ENCODE data around the gene BHLHA9.
"Not testable (repeated sequence)": the region's sequence is repeated elsewhere in the genome, so short reads cannot be mapped to it uniquely, and the experiment has no call there.

The BHLHA9 gene

DNA sequence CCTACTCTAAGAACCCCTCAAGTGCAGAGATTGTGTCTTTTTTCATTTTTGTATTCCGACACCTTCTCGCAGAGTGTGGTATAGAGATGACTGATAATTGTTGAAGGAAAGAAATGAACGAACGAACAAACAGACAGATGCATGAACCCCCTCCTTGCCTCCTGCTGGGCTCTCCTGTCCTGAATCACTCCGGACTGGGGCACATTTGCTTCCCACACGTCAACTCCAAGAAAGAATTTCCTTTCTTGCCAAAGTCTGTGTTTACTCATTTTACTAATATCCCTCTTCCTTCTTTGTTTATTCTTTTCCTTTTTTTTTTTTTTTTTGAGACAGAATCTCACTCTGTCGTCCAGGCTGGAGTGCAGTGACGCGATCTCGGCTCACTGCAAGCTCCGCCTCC, 37.5 kb upstream of the BHLHA9 start:
- TF ChIP-seq, protein P1, sequence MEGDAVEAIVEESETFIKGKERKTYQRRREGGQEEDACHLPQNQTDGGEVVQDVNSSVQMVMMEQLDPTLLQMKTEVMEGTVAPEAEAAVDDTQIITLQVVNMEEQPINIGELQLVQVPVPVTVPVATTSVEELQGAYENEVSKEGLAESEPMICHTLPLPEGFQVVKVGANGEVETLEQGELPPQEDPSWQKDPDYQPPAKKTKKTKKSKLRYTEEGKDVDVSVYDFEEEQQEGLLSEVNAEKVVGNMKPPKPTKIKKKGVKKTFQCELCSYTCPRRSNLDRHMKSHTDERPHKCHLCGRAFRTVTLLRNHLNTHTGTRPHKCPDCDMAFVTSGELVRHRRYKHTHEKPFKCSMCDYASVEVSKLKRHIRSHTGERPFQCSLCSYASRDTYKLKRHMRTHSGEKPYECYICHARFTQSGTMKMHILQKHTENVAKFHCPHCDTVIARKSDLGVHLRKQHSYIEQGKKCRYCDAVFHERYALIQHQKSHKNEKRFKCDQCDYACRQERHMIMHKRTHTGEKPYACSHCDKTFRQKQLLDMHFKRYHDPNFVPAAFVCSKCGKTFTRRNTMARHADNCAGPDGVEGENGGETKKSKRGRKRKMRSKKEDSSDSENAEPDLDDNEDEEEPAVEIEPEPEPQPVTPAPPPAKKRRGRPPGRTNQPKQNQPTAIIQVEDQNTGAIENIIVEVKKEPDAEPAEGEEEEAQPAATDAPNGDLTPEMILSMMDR (IDR thresholded peaks at IDR 0.05; ENCODE audit: low read depth, low read length), result no peak
- no peak overlapping the region for H3K4me3 ChIP-seq (ENCODE audit: low read depth, low read length)

DNA sequence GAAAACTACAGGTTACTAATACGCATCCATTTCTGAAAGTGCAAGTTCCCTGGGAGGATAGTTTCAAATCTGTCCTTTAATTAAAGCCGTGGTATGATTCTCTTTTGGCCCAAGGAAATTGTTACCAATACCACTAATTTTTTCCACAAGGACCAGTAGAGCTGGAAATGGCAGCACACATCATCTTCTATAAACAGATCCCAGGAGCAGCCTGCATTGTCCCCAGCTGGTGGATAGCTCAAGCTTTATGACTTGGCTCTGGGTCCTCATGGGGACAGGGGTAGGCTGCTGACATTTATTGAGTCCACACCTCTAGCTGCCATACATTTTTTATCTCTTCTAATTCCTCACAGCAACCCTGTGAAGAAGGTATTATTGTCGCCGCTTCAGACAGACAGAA, 35.8 kb upstream of the BHLHA9 start:
- H3K4me3 ChIP-seq (ENCODE audit: low read depth, low read length), result no peak overlapping the region
- TF ChIP-seq, protein P1 (IDR thresholded peaks at IDR 0.05; ENCODE audit: low read depth, low read length), result no peak

GRCh38 chr17:1237471-1237870, 32.8 kb upstream of the BHLHA9 start:
- TF ChIP-seq, protein P1 (IDR thresholded peaks at IDR 0.05; ENCODE audit: low read depth, low read length), result no peak
- H3K4me3 ChIP-seq (ENCODE audit: low read depth, low read length), result no peak overlapping the region

DNA sequence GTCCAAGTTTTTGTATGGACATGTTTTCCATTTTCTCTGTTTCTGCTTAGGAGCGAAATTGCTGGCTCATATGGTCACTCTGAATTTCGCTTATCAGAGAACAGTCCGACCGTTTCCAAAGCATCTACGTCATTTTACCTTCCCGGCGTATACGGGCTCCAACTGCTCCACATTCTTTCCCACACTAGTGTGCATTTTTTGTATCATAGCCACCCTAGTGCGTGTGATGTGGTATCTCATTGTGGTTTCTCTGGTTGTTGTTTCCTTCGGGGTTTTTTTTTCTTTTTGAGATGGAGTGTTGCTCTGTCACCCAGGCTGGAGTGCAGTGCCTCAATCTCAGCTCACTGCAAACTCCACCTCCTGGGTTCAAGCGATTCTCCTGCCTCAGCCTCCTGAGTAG, 31.0 kb upstream of the BHLHA9 start:
- H3K4me3 ChIP-seq (ENCODE audit: low read depth, low read length), result no peak overlapping the region
- TF ChIP-seq, protein P1 (IDR thresholded peaks at IDR 0.05; ENCODE audit: low read depth, low read length), result no peak

- not testable (repeated sequence) for H3K4me3 ChIP-seq (ENCODE audit: low read depth, low read length)
Observed at GRCh38 chr17:1240426-1240825, 29.8 kb upstream of the BHLHA9 start.

DNA sequence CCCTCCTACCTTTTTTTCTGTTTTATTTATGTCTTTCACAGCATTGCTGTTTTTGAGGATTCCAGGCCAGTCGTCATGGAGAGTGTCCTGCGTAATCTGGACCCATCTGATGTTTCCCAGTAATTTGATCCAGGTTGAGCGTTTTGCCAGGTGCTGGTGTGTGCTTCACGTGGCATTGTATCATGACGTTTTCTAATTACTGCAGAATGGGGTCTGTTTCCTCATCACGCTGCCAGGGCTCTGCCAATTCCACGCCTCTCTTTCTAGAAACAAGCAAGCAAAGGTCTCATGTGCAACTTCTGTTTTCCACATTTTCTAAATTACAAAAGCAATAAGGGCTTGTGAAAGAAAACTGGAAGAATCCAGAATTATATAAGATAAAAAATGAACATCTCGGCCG, 28.3 kb upstream of the BHLHA9 start:
- H3K4me3 ChIP-seq (ENCODE audit: low read depth, low read length), result no peak overlapping the region

DNA sequence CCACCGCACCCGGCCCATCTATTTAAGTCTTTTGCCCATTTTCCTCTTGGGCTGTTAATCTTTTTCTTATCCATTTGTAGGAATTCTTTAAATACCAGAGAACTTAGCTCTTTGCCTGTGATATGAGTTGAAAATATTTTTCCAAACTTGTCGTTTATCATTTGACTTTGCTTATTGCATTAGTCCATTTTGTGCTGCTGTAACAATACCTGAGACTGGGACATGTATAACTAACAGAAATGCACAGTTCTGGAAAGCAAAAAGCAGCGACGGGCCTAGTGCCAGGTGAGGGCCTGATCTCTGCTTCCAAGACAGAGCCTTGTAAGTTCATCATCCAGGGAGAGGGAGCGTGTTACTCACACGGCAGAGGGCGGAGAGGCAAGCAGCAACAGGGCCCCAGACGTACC, 25.6 kb upstream of the BHLHA9 start:
- TF ChIP-seq, protein P1 (IDR thresholded peaks at IDR 0.05; ENCODE audit: low read depth, low read length), result no peak
- H3K4me3 ChIP-seq (ENCODE audit: low read depth, low read length), result no peak overlapping the region

More for the DNA sequence above, 28.3 kb upstream of the BHLHA9 start:
- TF ChIP-seq, protein P1 (IDR thresholded peaks at IDR 0.05; ENCODE audit: low read depth, low read length), result no peak

DNA sequence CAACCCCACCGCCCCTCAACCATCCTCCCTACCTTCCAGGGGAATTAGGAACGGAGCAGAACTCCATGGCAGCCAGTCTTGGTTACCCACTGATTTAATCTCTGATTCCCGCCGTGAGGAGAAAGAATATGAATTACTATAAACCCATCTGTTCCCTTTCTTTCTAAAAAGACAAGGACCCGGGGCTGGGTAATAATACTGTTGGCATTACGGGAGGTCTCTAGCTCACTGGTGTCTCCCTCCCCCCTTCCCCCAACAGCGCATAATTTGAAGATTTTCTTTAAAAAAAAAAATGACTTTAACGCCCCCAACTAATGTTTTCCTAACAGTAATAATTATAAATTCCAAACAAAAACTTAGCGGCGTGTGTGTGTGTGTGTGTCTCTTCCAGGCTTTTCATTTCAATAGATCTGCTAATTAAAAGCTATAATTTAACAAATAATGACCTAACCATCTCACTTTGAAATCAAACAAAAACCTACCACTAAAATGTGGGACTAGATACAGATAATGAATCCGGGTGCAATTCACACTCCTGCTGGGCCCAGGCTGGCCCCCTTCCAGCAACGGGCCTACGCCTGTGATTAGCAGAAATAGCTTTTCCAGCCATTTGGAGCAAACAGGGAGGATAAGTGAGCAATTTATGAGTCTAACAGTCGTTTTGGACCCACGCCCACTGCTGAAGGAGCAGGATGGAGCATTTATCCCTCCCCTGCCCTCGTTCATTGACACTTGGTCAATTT, 18.2 kb upstream of the BHLHA9 start:
- TF ChIP-seq, protein P1 (IDR thresholded peaks at IDR 0.05; ENCODE audit: low read depth, low read length), result no peak
- H3K4me3 ChIP-seq (ENCODE audit: low read depth, low read length), result no peak overlapping the region

Measured in WI38 (cell line).